GM12874 (cell line): ENCODE results near the gene TAF8.
A peak's percentile ranks its signal among the peaks of the same experiment; 100 is the strongest.

Experiments used
- CTCF ChIP-seq: IDR thresholded peaks from 2 replicates; pipeline ENCODE4 v1.5.1; 2011; ENCODE audit warnings: low read depth, mild to moderate bottlenecking, control low read depth, low read length, moderate library complexity; ENCODE audit not compliant: insufficient read depth

The TAF8 gene

GRCh38 chr6:42104095-42104803, 53.9 kb downstream of the TAF8 start:
- peak; percentile 93 for TF ChIP-seq CTCF

DNA sequence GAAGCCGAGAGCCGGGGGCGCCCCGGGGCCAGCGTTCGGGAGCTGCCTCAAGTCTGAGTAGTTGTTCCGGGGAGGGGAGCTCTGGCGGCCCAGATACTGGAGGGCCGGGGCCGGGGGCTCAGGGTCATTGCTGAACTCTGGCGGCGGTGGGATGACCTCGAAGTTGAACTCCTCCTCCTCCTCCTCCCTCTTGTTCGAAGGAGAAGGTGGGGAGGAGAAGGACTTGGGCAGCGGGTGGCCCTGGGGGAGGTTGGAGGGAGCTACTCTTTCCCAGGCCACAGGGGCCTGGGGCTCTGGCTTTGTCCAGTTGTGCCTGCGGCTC, 54.4 kb downstream of the TAF8 start:
- no peak for TF ChIP-seq CTCF

- TF ChIP-seq CTCF = no peak
Measured at GRCh38 chr6:42105156-42105648, 54.9 kb downstream of the TAF8 start.

- no peak for TF ChIP-seq CTCF
Measured at GRCh38 chr6:42105709-42106108, 55.4 kb downstream of the TAF8 start.

- no peak for TF ChIP-seq CTCF
Measured at GRCh38 chr6:42106112-42107023, 56.0 kb downstream of the TAF8 start.

GRCh38 chr6:42108071-42108470, 57.7 kb downstream of the TAF8 start:
- no peak for TF ChIP-seq CTCF

GRCh38 chr6:42110683-42111082, 60.4 kb downstream of the TAF8 start:
- TF ChIP-seq CTCF = no peak
